Fibroblast of villous mesenchyme (primary cell): Measurements from ENCODE around the gene CCDC57. TPM values are rescaled to one million over a fixed set of nuclear protein-coding genes. Genes with fewer than 3 reads are reported as not detected.

Experiments used
- DNase-seq: peaks from one replicate; pipeline ENCODE4 v3.0.0-alpha.2; 2010; ENCODE audit warnings: low read depth
- H3K4me3 ChIP-seq: 2 replicates; pipeline ENCODE4 v1.5.1; 2011; ENCODE audit warnings: low read depth, mild to moderate bottlenecking, low read length
- CTCF ChIP-seq: IDR thresholded peaks from 2 replicates; pipeline ENCODE4 v1.5.1; 2012; ENCODE audit warnings: low read depth, mild to moderate bottlenecking, low read length; ENCODE audit not compliant: insufficient read depth
- total RNA-seq: library from RNA; depleted of rRNA; stranded (reverse); fragments of >200 nt; gene quantifications from 2 replicates; pipeline ENCODE4 v1.2.3, GENCODE V29; 2012

CCDC57 gene
- total RNA-seq, 1 donor = 19.9 TPM

GRCh38 chr17:82083009-82083408, 129.6 kb downstream of the CCDC57 start:
- H3K4me3 ChIP-seq = no peak overlapping the region
- no peak for TF ChIP-seq CTCF
- no peak for DNase-seq

GRCh38 chr17:82082456-82082855, 130.2 kb downstream of the CCDC57 start:
- H3K4me3 ChIP-seq = no peak overlapping the region
- no peak for TF ChIP-seq CTCF
- no peak for DNase-seq

- TF ChIP-seq CTCF = no peak
- DNase-seq = no peak
- H3K4me3 ChIP-seq = no peak overlapping the region
Measured at GRCh38 chr17:82081966-82082365, 130.7 kb downstream of the CCDC57 start.

GRCh38 chr17:82081546-82081945, 131.1 kb downstream of the CCDC57 start:
- no peak for DNase-seq
- TF ChIP-seq CTCF = no peak
- H3K4me3 ChIP-seq = no peak overlapping the region

GRCh38 chr17:82080789-82081464, 131.7 kb downstream of the CCDC57 start:
- DNase-seq = no peak
- H3K4me3 ChIP-seq = no peak overlapping the region
- TF ChIP-seq CTCF = no peak

GRCh38 chr17:82080048-82080788, 132.4 kb downstream of the CCDC57 start:
- H3K4me3 ChIP-seq = no peak overlapping the region
- no peak for DNase-seq
- TF ChIP-seq CTCF = no peak
